ENCODE results near the gene ABTB1. TPM values are rescaled to one million over a fixed set of nuclear protein-coding genes. Genes with fewer than 3 reads are reported as not detected.
"Not testable (repeated sequence)": the region's sequence is repeated elsewhere in the genome, so short reads cannot be mapped to it uniquely, and the experiment has no call there.

ABTB1 gene
- total RNA-seq, 1 experiment from 2014 or later: 6.9 TPM

DNA sequence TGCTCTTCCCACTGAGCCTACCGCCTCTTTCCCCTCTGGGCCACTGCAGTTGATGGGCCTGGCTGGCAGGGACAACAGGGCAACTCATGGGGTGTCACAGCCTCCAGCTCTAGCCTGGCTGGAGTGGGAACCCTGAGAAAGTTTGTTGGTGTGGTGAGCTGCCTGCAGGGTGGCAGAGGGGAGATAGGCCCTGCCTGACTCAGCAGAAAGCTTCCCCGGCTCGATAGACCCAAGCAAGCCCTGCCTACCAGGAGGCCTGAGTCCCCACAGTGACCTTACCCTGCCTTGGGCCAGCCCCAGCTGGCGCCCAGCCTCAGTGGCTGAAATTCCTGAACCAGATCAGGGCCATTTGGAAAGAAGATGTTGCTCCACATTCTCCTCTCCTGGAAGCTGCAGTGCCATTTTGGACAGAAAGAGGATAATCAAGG is 29.4 kb downstream of the ABTB1 start:
- Histone ChIP-seq H3K4me1 (ENCODE audit: control insufficient read depth, insufficient read depth, low read length) (no peaks in the 10 kb centered on the region), H3K27me3 (ENCODE audit: control insufficient read depth, insufficient read depth, low read length) (0 out of 2 replicates have a peak, but pooled peaks cover 2% of the 10 kb centered on the region), H3K36me3 (ENCODE audit: control insufficient read depth, insufficient read depth, low read length) (no peaks in the 10 kb centered on the region), H3K9me3 (ENCODE audit: control insufficient read depth, insufficient read depth, low read depth, low read length) (no peaks in the 10 kb centered on the region), H3K4me3 (ENCODE audit: low read depth in 2 of 2, low read length in 2 of 2) (no peak overlapping the region), H3K27ac (ENCODE audit: low read length) (no peak overlapping the region)
- no peak for DNase-seq (ENCODE audit: low read depth, low spot score)
- intact Hi-C loops (cut with micrococcal nuclease; ENCODE audit: unreplicated experiment) (no loop called here), in situ Hi-C loops (cut with HindIII; ENCODE audit: low pct_unique_long_range_greater_than_20kb, low sequenced_read_pairs) (no loop called here)
- ChIA-PET CTCF (no interaction called here), POLR2A (no interaction called here)
- no TSS peak for BruUV-seq (replicated peaks)
- ATAC-seq: no peak
- TF ChIP-seq, protein P1, sequence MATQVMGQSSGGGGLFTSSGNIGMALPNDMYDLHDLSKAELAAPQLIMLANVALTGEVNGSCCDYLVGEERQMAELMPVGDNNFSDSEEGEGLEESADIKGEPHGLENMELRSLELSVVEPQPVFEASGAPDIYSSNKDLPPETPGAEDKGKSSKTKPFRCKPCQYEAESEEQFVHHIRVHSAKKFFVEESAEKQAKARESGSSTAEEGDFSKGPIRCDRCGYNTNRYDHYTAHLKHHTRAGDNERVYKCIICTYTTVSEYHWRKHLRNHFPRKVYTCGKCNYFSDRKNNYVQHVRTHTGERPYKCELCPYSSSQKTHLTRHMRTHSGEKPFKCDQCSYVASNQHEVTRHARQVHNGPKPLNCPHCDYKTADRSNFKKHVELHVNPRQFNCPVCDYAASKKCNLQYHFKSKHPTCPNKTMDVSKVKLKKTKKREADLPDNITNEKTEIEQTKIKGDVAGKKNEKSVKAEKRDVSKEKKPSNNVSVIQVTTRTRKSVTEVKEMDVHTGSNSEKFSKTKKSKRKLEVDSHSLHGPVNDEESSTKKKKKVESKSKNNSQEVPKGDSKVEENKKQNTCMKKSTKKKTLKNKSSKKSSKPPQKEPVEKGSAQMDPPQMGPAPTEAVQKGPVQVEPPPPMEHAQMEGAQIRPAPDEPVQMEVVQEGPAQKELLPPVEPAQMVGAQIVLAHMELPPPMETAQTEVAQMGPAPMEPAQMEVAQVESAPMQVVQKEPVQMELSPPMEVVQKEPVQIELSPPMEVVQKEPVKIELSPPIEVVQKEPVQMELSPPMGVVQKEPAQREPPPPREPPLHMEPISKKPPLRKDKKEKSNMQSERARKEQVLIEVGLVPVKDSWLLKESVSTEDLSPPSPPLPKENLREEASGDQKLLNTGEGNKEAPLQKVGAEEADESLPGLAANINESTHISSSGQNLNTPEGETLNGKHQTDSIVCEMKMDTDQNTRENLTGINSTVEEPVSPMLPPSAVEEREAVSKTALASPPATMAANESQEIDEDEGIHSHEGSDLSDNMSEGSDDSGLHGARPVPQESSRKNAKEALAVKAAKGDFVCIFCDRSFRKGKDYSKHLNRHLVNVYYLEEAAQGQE (IDR thresholded peaks at IDR 0.05; ENCODE audit: insufficient read depth in 1 of 2, low read depth in 2 of 2, low read length in 1 of 2): no peak
- TF ChIP-seq TCF7L2 (IDR thresholded peaks at IDR 0.05; ENCODE audit: low read depth, low read length) (no peak), POLR2AphosphoS5 (IDR thresholded peaks at IDR 0.05; ENCODE audit: low read depth, low read length) (no peak), CTCF (IDR thresholded peaks at IDR 0.05) (no peak), SIN3A (IDR thresholded peaks at IDR 0.05; ENCODE audit: borderline replicate concordance, insufficient read depth, low read depth, low read length) (no peak)

DNA sequence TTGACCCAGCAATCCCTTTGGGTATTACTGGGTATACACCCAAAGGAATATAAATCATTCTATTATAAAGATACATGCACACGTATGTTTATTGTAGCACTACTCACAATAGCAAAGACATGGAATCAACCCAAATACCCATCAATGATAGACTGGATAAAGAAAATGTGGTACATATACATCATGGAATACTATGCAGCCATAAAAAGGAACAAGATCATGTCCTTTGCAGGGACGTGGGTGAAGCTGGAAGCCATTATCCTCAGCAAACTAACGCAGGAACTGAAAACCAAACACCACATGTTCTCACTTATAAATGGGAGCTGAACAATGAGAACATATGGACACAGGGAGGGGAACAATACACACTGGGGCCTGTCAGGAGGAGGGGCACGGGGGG is 32.1 kb downstream of the ABTB1 start:
- CTCF ChIA-PET; H3K36me3 ChIP-seq (ENCODE audit: control insufficient read depth, insufficient read depth, low read length); H3K27ac ChIP-seq (ENCODE audit: low read length); BruUV-seq (replicated peaks); H3K4me3 ChIP-seq (ENCODE audit: low read depth in 2 of 2, low read length in 2 of 2); ATAC-seq; H3K9me3 ChIP-seq (ENCODE audit: control insufficient read depth, insufficient read depth, low read depth, low read length); POLR2A ChIA-PET; H3K27me3 ChIP-seq (ENCODE audit: control insufficient read depth, insufficient read depth, low read length); H3K4me1 ChIP-seq (ENCODE audit: control insufficient read depth, insufficient read depth, low read length); intact Hi-C loops (cut with micrococcal nuclease; ENCODE audit: unreplicated experiment); DNase-seq (ENCODE audit: low read depth, low spot score); in situ Hi-C loops (cut with HindIII; ENCODE audit: low pct_unique_long_range_greater_than_20kb, low sequenced_read_pairs): not testable (repeated sequence)

DNA sequence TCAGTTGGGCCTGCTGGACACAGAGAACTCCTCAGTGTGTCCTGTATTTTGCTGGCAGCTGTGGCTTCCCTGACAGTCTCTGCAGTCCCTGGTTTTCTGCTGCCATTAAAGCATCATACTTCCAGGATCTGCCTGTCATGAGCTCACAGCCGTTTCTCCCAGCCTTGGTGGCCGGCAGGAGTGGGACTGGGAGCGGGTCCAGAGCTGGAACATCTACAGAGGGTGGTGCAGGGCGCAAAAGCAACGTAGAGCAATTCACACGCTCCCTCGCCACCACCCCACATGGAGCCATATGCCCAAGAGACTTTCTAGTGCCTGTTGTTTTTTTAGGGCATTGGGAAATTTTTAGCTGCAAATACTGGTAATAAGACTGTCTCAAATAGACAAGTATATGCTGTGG is 33.6 kb downstream of the ABTB1 start:
- in situ Hi-C loops (cut with HindIII; ENCODE audit: low pct_unique_long_range_greater_than_20kb, low sequenced_read_pairs): no loop called here
- H3K27me3 ChIP-seq (ENCODE audit: control insufficient read depth, insufficient read depth, low read length): 0 out of 2 replicates have a peak, but pooled peaks cover 2% of the 10 kb centered on the region
- no peaks in the 10 kb centered on the region for H3K4me1 ChIP-seq (ENCODE audit: control insufficient read depth, insufficient read depth, low read length)
- no TSS peak for BruUV-seq (replicated peaks)
- POLR2A ChIA-PET: no interaction called here
- H3K4me3 ChIP-seq (ENCODE audit: low read depth in 2 of 2, low read length in 2 of 2): no peak overlapping the region
- H3K27ac ChIP-seq (ENCODE audit: low read length): no peak overlapping the region
- intact Hi-C loops (cut with micrococcal nuclease; ENCODE audit: unreplicated experiment): no loop called here
- DNase-seq (ENCODE audit: low read depth, low spot score) (no peak), ATAC-seq (no peak)
- H3K9me3 ChIP-seq (ENCODE audit: control insufficient read depth, insufficient read depth, low read depth, low read length): no peaks in the 10 kb centered on the region
- CTCF ChIA-PET: interaction anchor here (0.6 kb wide), 1 partner anchor 10 kb away, joined by 3 read pairs; no protein-coding TSS in a partner anchor
- no peaks in the 10 kb centered on the region for H3K36me3 ChIP-seq (ENCODE audit: control insufficient read depth, insufficient read depth, low read length)
- no peak for TF ChIP-seq TCF7L2 (IDR thresholded peaks at IDR 0.05; ENCODE audit: low read depth, low read length)
- TF ChIP-seq POLR2AphosphoS5 (IDR thresholded peaks at IDR 0.05; ENCODE audit: low read depth, low read length): no peak

Data from Panc1 (cell line).